HepG2 (cell line): Measurements from ENCODE around the gene UPF3A. TPM values are rescaled to one million over a fixed set of nuclear protein-coding genes. Genes with fewer than 3 reads are reported as not detected.

ENCODE experiments used
- ARHGAP35 ChIP-seq: sonication (generic); formaldehyde crosslinking; IDR thresholded peaks from 2 replicates; pipeline ENCODE4 v1.9.0; 2022; ENCODE audit warnings: mild to moderate bottlenecking, inconsistent platforms, moderate library complexity, missing genetic modification reagents, borderline replicate concordance
- ASH2L ChIP-seq: fragments of 300-600, 200-600 bp; sonication (generic); IDR thresholded peaks from 2 replicates; pipeline ENCODE4 v1.7.0; 2017; ENCODE audit warnings: low read depth, mild to moderate bottlenecking, moderate library complexity, mixed read lengths, low read length; ENCODE audit not compliant: insufficient read length
- HCFC1 ChIP-seq: fragments of 150-350 bp; IDR thresholded peaks from 2 replicates; pipeline ENCODE4 v1.6.1; 2014; ENCODE audit warnings: low read depth, low read length
- HDAC2 ChIP-seq: sonication (generic); formaldehyde crosslinking; IDR thresholded peaks from 2 replicates; pipeline ENCODE4 v1.4.0; 2020; ENCODE audit warnings: missing genetic modification reagents
- HIVEP1 ChIP-seq: sonication (generic); formaldehyde crosslinking; IDR thresholded peaks from 2 replicates; pipeline ENCODE4 v1.4.0; 2020; ENCODE audit warnings: mild to moderate bottlenecking, missing genetic modification reagents
- HNRNPK ChIP-seq: fragments of 200-400 bp; formaldehyde crosslinking; IDR thresholded peaks from 2 replicates; pipeline ENCODE4 v1.6.1; 2018; ENCODE audit warnings: low read length, low read depth, moderate library complexity, mild to moderate bottlenecking; ENCODE audit not compliant: poor library complexity, severe bottlenecking
- HNRNPLL ChIP-seq: fragments of 200-400 bp; formaldehyde crosslinking; IDR thresholded peaks from 2 replicates; pipeline ENCODE4 v1.6.1; 2017; ENCODE audit warnings: mild to moderate bottlenecking, low read depth, low read length; ENCODE audit not compliant: poor library complexity, severe bottlenecking
- HNRNPUL1 ChIP-seq: fragments of 200-400 bp; formaldehyde crosslinking; IDR thresholded peaks from 2 replicates; pipeline ENCODE4 v1.6.1; 2017; ENCODE audit warnings: low read depth, mild to moderate bottlenecking, low read length, moderate library complexity
- HOXD1 ChIP-seq: sonication (generic); formaldehyde crosslinking; IDR thresholded peaks from 2 replicates; pipeline ENCODE4 v1.5.0; 2020; ENCODE audit warnings: missing genetic modification reagents
- KLF12 ChIP-seq: sonication (generic); formaldehyde crosslinking; IDR thresholded peaks from 2 replicates; pipeline ENCODE4 v1.4.0; 2020; ENCODE audit warnings: missing genetic modification reagents, borderline replicate concordance
- MTF1 ChIP-seq: sonication (generic); formaldehyde crosslinking; IDR thresholded peaks from 2 replicates; pipeline ENCODE4 v1.5.0; 2020; ENCODE audit warnings: missing genetic modification reagents
- NCOA1 ChIP-seq: sonication (generic); formaldehyde crosslinking; IDR thresholded peaks from 2 replicates; pipeline ENCODE4 v1.9.0; 2021; ENCODE audit warnings: missing genetic modification reagents
- NRL ChIP-seq: sonication (generic); formaldehyde crosslinking; IDR thresholded peaks from 2 replicates; pipeline ENCODE4 v1.5.0; 2020; ENCODE audit warnings: missing genetic modification reagents, mild to moderate bottlenecking, moderate library complexity, borderline replicate concordance
- PLRG1 ChIP-seq: fragments of 450-650 bp; conservative IDR thresholded peaks from 2 replicates; pipeline ENCODE4 v1.6.1; 2016
- POLR2AphosphoS2 ChIP-seq: IDR thresholded peaks from 2 replicates; pipeline ENCODE4 v1.6.1; 2011; ENCODE audit warnings: low read depth, low read length, improper control_type of control experiment
- SP4 ChIP-seq: sonication (generic); formaldehyde crosslinking; IDR thresholded peaks from 2 replicates; pipeline ENCODE4 v1.8.1; 2023; ENCODE audit warnings: mild to moderate bottlenecking, missing genetic modification reagents
- SPEN ChIP-seq: sonication (generic); formaldehyde crosslinking; IDR thresholded peaks from 2 replicates; pipeline ENCODE4 v1.5.1; 2020; ENCODE audit warnings: low read depth, mild to moderate bottlenecking, missing genetic modification reagents
- TARDBP ChIP-seq: sonication (generic); formaldehyde crosslinking; IDR thresholded peaks from 2 replicates; pipeline ENCODE4 v1.8.0; 2022; ENCODE audit warnings: mild to moderate bottlenecking, missing genetic modification reagents
- TP53 ChIP-seq: sonication (generic); formaldehyde crosslinking; conservative IDR thresholded peaks from 2 replicates; pipeline ENCODE4 v1.4.0; 2020; ENCODE audit warnings: missing genetic modification reagents
- ZMYM4 ChIP-seq: sonication (generic); formaldehyde crosslinking; IDR thresholded peaks from 2 replicates; pipeline ENCODE4 v1.8.1; 2023; ENCODE audit warnings: mild to moderate bottlenecking, missing genetic modification reagents
- ZNF441 ChIP-seq: sonication (generic); formaldehyde crosslinking; IDR thresholded peaks from 2 replicates; pipeline ENCODE4 v1.7.0; 2021; ENCODE audit warnings: missing genetic modification reagents, borderline replicate concordance
- ZNF563 ChIP-seq: sonication (generic); formaldehyde crosslinking; IDR thresholded peaks from 2 replicates; pipeline ENCODE4 v1.8.0; 2022; ENCODE audit warnings: mild to moderate bottlenecking, moderate library complexity, missing genetic modification reagents
- ZNF570 ChIP-seq: sonication (generic); formaldehyde crosslinking; IDR thresholded peaks from 2 replicates; pipeline ENCODE4 v1.4.0; 2020; ENCODE audit warnings: mild to moderate bottlenecking, missing genetic modification reagents, borderline replicate concordance
- ZNF747 ChIP-seq: sonication (generic); formaldehyde crosslinking; IDR thresholded peaks from 2 replicates; pipeline ENCODE4 v1.8.1; 2023; ENCODE audit warnings: missing genetic modification reagents, mild to moderate bottlenecking, borderline replicate concordance
- polyA plus RNA-seq, 8 experiments: library from polyadenylated mRNA; depleted of rRNA in 3 of 8; stranded (reverse) in 7 of 8; unstranded in 1 of 8; fragments of >200 nt; fragmentation: Illumina TruSeq in 4 of 8; extraction: Trizol in 4 of 8; gene quantifications; 2 replicates each; pipeline versions ENCODE4 v1.2.1 to v1.2.3, GENCODE V29; 2011 to 2016; ENCODE audit warnings: low read depth in 4 of 8, missing spikeins in 1 of 8, mixed read lengths in 1 of 8; ENCODE audit not compliant: insufficient read depth in 1 of 8
- total RNA-seq, 5 experiments: library from RNA; depleted of rRNA; stranded (reverse); fragments of >200 nt; fragmentation: Illumina TruSeq; extraction: Trizol; gene quantifications; 2 replicates each; pipeline ENCODE4 v1.2.3, GENCODE V29; 2016; ENCODE audit warnings: low read depth in 1 of 5
- TF ChIP-seq, protein P1 (sequence below): sonication (generic); formaldehyde crosslinking; conservative IDR thresholded peaks from 2 replicates; pipeline ENCODE4 v1.4.0; 2020; ENCODE audit warnings: missing genetic modification reagents
- TF ChIP-seq, protein P2 (sequence below): sonication (generic); IDR thresholded peaks from 2 replicates; pipeline ENCODE4 v1.6.1; 2016; ENCODE audit warnings: low read depth, borderline replicate concordance
- TF ChIP-seq, protein P3 (sequence below): IDR thresholded peaks from 2 replicates; pipeline ENCODE4 v1.6.1; 2016; ENCODE audit warnings: missing biosample characterization, missing genetic modification reagents, low read depth

UPF3A gene
- total and polyA plus RNA-seq, 2 of the 13 experiments (the other 11 are each of a cell fraction or from before 2014, with no cell fraction given): 60.2 to 63.8 TPM

DNA sequence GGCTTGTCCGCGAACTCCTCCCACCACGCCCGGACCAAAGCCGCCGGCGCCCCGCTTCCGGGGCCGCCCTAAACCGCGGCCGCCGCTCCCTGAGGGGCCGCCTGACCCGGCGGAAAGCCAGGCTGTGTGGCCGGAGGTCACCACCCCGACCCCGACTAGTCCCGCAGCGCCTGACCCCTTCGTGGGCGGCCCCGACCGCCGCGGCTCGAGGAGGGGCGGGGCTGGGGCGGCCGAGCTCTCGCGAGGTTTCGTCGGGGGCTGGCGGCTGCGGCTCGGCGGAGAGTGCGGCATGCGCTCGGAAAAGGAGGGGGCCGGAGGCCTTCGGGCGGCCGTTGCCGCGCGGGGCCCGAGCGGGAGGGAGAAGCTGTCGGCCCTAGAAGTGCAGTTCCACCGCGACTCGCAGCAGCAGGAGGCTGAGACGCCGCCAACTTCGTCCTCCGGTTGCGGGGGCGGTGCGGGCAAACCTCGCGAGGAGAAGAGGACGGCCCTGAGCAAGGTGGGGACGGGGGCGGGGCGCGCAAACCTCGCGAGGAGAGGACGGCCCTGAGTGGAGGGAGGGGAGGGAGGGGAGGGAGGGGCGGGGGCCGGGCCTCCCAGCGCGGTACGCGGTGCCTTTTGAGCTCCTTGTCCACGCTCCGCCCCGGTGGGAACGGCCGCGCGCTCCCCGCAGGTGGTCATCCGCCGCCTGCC, at the start of gene UPF3A (continued):
- no peak for TF ChIP-seq HNRNPUL1
- no peak for TF ChIP-seq NRL
- TF ChIP-seq MTF1 (CRISPR knock-in tag): no peak
- TF ChIP-seq ZNF563: no peak; the same call in 1 of the 2 replicates
- TF ChIP-seq TARDBP (CRISPR knock-in tag): peak; percentile 93
- 0 out of 2 replicates have a peak, but pooled peaks have one; percentile 26 for TF ChIP-seq HDAC2 (CRISPR knock-in tag)
- TF ChIP-seq ASH2L: peak; percentile 67
- peak; percentile 68 for TF ChIP-seq ZNF441
- TF ChIP-seq HIVEP1 (CRISPR knock-in tag): no peak
- TF ChIP-seq KLF12: peak; percentile 49
- TF ChIP-seq, protein P1, sequence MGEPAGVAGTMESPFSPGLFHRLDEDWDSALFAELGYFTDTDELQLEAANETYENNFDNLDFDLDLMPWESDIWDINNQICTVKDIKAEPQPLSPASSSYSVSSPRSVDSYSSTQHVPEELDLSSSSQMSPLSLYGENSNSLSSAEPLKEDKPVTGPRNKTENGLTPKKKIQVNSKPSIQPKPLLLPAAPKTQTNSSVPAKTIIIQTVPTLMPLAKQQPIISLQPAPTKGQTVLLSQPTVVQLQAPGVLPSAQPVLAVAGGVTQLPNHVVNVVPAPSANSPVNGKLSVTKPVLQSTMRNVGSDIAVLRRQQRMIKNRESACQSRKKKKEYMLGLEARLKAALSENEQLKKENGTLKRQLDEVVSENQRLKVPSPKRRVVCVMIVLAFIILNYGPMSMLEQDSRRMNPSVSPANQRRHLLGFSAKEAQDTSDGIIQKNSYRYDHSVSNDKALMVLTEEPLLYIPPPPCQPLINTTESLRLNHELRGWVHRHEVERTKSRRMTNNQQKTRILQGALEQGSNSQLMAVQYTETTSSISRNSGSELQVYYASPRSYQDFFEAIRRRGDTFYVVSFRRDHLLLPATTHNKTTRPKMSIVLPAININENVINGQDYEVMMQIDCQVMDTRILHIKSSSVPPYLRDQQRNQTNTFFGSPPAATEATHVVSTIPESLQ (CRISPR knock-in tag): no peak
- no peak for TF ChIP-seq TP53
- no peak for TF ChIP-seq NCOA1 (CRISPR knock-in tag)
- 0 out of 2 replicates have a peak, but pooled peaks have one; percentile 62 for TF ChIP-seq ARHGAP35 (CRISPR knock-in tag)
- TF ChIP-seq, protein P2, sequence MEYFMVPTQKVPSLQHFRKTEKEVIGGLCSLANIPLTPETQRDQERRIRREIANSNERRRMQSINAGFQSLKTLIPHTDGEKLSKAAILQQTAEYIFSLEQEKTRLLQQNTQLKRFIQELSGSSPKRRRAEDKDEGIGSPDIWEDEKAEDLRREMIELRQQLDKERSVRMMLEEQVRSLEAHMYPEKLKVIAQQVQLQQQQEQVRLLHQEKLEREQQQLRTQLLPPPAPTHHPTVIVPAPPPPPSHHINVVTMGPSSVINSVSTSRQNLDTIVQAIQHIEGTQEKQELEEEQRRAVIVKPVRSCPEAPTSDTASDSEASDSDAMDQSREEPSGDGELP: peak; percentile 58; the same call in 1 of the 2 replicates
- TF ChIP-seq SPEN: peak; percentile 73
- TF ChIP-seq ZNF747: 0 out of 2 replicates have a peak, but pooled peaks have one; percentile 72
- no peak for TF ChIP-seq HOXD1 (CRISPR knock-in tag)
- peak; percentile 89 for TF ChIP-seq HNRNPK
- TF ChIP-seq ZMYM4 (CRISPR knock-in tag): peak; percentile 88
- peak; percentile 62 for TF ChIP-seq HNRNPLL
- TF ChIP-seq ZNF570 (CRISPR knock-in tag): no peak
- TF ChIP-seq PLRG1: no peak
- no peak for TF ChIP-seq POLR2AphosphoS2
- TF ChIP-seq HCFC1: no peak
- TF ChIP-seq, protein P3, sequence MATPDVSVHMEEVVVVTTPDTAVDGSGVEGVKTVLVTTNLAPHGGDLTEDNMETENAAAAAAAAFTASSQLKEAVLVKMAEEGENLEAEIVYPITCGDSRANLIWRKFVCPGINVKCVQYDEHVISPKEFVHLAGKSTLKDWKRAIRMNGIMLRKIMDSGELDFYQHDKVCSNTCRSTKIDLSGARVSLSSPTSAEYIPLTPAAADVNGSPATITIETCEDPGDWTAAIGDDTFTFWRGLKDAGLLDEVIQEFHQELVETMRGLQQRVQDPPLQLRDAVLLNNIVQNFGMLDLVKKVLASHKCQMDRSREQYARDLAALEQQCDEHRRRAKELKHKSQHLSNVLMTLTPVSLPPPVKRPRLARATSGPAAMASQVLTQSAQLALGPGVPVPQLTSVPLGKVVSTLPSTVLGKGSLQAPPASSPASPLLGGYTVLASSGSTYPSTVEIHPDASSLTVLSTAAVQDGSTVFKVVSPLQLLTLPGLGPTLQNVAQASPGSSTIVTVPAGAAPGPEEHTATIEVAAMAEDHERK (CRISPR knock-in tag): no peak
- TF ChIP-seq SP4 (CRISPR knock-in tag): no peak; the same call in none of the 2 replicates
